ENCODE measurements around the gene EPHX1.

EPHX1 gene

DNA sequence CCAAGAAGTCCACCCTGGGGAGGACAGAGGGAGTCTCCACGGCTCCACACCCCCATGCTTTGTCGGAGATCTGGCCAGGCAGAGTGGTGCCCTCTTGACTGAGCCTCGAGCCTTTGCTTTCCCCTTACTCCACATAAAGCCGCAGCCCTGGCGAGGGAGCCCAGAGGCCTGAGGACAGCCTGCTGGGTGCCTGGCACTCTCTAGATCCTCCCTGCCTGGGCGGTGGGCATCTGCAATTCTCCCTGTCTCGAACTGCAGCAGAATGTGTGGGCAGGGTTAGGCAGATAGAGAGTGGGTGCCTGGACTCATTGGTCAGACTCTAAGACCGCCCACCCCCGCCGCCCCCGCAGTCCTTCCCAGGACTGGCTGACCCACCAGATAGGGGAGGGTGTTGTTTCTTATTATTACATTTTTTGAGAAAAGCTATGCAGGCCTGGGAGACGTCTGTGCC is 13.9 kb downstream of the EPHX1 start:
- no peak overlapping the region for H3K4me3 ChIP-seq
- no peaks in the 10 kb centered on the region for H3K9me3 ChIP-seq
- no peak overlapping the region for H3K27ac ChIP-seq
- TF ChIP-seq, protein P1, sequence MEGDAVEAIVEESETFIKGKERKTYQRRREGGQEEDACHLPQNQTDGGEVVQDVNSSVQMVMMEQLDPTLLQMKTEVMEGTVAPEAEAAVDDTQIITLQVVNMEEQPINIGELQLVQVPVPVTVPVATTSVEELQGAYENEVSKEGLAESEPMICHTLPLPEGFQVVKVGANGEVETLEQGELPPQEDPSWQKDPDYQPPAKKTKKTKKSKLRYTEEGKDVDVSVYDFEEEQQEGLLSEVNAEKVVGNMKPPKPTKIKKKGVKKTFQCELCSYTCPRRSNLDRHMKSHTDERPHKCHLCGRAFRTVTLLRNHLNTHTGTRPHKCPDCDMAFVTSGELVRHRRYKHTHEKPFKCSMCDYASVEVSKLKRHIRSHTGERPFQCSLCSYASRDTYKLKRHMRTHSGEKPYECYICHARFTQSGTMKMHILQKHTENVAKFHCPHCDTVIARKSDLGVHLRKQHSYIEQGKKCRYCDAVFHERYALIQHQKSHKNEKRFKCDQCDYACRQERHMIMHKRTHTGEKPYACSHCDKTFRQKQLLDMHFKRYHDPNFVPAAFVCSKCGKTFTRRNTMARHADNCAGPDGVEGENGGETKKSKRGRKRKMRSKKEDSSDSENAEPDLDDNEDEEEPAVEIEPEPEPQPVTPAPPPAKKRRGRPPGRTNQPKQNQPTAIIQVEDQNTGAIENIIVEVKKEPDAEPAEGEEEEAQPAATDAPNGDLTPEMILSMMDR (IDR thresholded peaks at IDR 0.05) = no peak
- intact Hi-C loops (cut with DNase I; ENCODE audit: low total_unique reads) = no loop called here
- no peaks in the 10 kb centered on the region for H3K27me3 ChIP-seq
- H3K4me1 ChIP-seq = peaks cover 0 to 23% (median 10%) of the 10 kb centered on the region in 4 donors
- peak in 1 of 2 donors; percentile 51 for DNase-seq
- peaks cover 0 to 7% (median 6%) of the 10 kb centered on the region in 3 donors for H3K36me3 ChIP-seq

DNA sequence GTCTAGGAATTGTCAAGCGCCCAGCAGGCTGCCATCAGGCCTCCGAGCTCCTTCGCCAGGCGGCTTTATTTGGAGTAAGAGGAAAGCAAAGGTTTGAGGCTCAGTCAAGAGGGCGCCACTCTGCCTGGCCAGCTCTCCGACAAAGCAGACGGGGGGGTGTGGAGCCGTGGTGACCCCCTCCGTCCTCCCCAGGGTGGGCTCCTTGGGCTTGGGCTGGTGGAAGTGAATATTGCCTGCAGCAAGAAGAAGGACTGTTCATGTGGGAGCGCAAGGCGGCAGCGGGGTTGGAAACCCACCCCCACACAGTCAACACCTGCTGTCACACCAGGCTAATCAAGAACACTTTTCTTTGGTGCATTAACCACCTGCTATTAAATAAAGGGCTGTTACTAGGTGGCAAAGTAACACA is 14.6 kb downstream of the EPHX1 start:
- H3K9me3 ChIP-seq = no peaks in the 10 kb centered on the region
- DNase-seq = peak in 1 of 2 donors; percentile 51
- intact Hi-C loops (cut with DNase I; ENCODE audit: low total_unique reads) = no loop called here
- H3K4me3 ChIP-seq = no peak overlapping the region
- TF ChIP-seq, protein P1 (IDR thresholded peaks at IDR 0.05) = no peak
- H3K4me1 ChIP-seq = peaks cover 0 to 19% (median 9%) of the 10 kb centered on the region in 4 donors
- H3K27me3 ChIP-seq = no peaks in the 10 kb centered on the region
- H3K36me3 ChIP-seq = peaks cover 0 to 14% (median 13%) of the 10 kb centered on the region in 3 donors
- no peak overlapping the region for H3K27ac ChIP-seq

DNA sequence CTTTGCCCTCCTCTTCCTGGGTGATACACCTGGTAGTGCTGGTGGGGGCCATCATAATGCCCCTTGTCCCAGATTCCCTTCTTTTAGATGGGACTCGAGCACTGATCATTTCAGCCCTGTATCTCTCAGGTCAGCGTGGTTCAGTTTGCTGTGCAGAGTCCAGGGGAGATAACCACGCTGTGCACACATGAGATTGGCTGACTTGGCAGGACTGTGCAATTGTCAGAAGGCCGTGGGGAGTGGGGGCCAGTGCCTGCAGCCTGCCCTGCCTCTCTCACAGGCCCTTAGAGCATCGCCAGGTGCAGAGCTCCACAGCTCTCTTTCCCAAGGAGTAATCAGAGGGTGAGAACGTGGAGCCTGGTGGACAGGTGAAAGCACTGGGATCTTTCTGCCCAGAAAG is 15.2 kb downstream of the EPHX1 start:
- Histone ChIP-seq H3K36me3 (peaks cover 0 to 18% (median 16%) of the 10 kb centered on the region in 3 donors), H3K9me3 (no peaks in the 10 kb centered on the region), H3K4me3 (no peak overlapping the region), H3K27ac (no peak overlapping the region), H3K27me3 (no peaks in the 10 kb centered on the region), H3K4me1 (peaks cover 0 to 14% (median 7%) of the 10 kb centered on the region in 4 donors)
- peak in 1 of 2 donors; percentile 34 for DNase-seq
- TF ChIP-seq, protein P1 (IDR thresholded peaks at IDR 0.05) = no peak
- intact Hi-C loops (cut with DNase I; ENCODE audit: low total_unique reads) = no loop called here

DNA sequence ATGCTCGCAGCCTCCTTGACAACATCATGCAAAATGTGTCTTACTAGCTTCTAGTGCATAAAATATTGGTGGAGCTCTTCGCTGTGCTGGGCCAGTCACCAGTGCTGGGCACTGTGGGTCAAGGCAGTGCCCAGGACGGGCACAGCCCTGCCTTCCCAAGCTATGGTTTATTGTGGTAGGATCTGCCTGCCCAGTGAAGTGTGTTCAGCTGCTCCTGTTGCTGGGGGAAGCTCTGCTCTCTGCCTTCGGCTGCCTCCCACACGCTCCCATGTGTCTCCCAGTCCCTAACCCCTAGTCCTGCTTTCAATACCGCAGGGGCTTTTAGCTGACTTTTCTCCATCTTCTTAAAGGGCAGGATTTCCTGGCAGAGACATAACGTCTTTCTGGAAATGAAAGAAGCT is 15.7 kb downstream of the EPHX1 start:
- DNase-seq = peak in 1 of 2 donors; percentile 39
- H3K4me3 ChIP-seq = no peak overlapping the region
- H3K36me3 ChIP-seq = peaks cover 0 to 23% (median 16%) of the 10 kb centered on the region in 3 donors
- H3K9me3 ChIP-seq = no peaks in the 10 kb centered on the region
- H3K27ac ChIP-seq = no peak overlapping the region
- TF ChIP-seq, protein P1 (IDR thresholded peaks at IDR 0.05) = no peak
- H3K4me1 ChIP-seq = peaks cover 0 to 14% (median 4%) of the 10 kb centered on the region in 4 donors
- no peaks in the 10 kb centered on the region for H3K27me3 ChIP-seq
- intact Hi-C loops (cut with DNase I; ENCODE audit: low total_unique reads) = no loop called here

DNA sequence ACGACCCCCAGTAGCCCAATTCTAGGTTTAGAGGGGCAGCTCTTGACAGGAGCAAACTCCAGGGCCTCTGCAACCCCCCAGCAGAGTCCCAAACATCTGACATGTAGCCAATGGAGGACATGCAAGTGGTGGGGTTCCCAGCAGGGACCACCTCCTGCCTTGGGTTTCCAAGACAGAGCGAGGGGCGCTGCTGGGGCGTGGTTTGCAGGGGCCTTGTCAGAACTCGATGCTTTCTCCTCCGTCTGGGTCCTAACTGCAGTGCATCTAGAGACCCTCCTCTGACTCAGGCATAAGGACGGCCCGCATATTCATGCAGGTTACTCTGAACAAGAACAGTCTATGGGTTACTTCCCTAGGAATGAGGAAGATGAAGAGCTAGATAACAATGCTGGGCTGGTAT is 17.2 kb downstream of the EPHX1 start:
- H3K36me3 ChIP-seq = peaks cover 7 to 38% (median 23%) of the 10 kb centered on the region in 3 donors
- H3K27me3 ChIP-seq = no peaks in the 10 kb centered on the region
- TF ChIP-seq, protein P1 (IDR thresholded peaks at IDR 0.05) = no peak
- intact Hi-C loops (cut with DNase I; ENCODE audit: low total_unique reads) = no loop called here
- no peaks in the 10 kb centered on the region for H3K9me3 ChIP-seq
- peak in 1 of 2 donors; percentile 51 for DNase-seq
- H3K4me3 ChIP-seq = no peak overlapping the region
- no peak overlapping the region for H3K27ac ChIP-seq
- H3K4me1 ChIP-seq = peaks cover 0 to 11% (median 3%) of the 10 kb centered on the region in 4 donors
